SK-N-SH (cell line): Measurements from ENCODE around the gene ADAD2. TPM values are rescaled to one million over a fixed set of nuclear protein-coding genes. Genes with fewer than 3 reads are reported as not detected.

Source experiments
- CTCF ChIA-PET: fragments of 300-600, 350-600 bp; formaldehyde crosslinking; extraction: SDS; loops from one replicate; lab custom pipeline; 2021; lab: Yijun Ruan, JAX
- POLR2A ChIA-PET: fragments of 350-600 bp; sonication (Branson Sonifier 250); formaldehyde crosslinking; extraction: SDS; loops from one replicate; lab custom pipeline; 2020; ENCODE audit warnings: antibody characterized with exemption, inconsistent platforms; lab: Yijun Ruan, JAX
- DNase-seq: peaks from one replicate; pipeline ENCODE4 v3.0.0; 2012
- H2AFZ ChIP-seq: fragments of 200-600 bp; sonication (generic); 2 replicates; pipeline ENCODE4 v1.8.1; 2016; ENCODE audit warnings: antibody characterized with exemption, mild to moderate bottlenecking, low read depth
- H3F3A ChIP-seq: fragments of 200-600 bp; sonication (generic); replicated peaks from 2 replicates; pipeline ENCODE3; 2016; ENCODE audit warnings: antibody characterized with exemption, mild to moderate bottlenecking; ENCODE audit not compliant: insufficient read depth
- H3K27ac ChIP-seq, 2 experiments: fragments of 200-500 bp in 1 of 2; fragments of 200-600 bp in 1 of 2; sonication (Bioruptor generic) in 1 of 2; sonication (generic), shearing (Covaris generic) in 1 of 2; 2 replicates each; pipeline versions ENCODE4 v1.5.1 to v1.6.1; 2014 to 2016; ENCODE audit warnings: low read depth in 2 of 2, inconsistent platforms in 1 of 2, low read length in 1 of 2, mild to moderate bottlenecking in 1 of 2, mixed read lengths in 1 of 2
- H3K27me3 ChIP-seq: fragments of 200-600 bp; sonication (generic), shearing (Covaris generic); 2 replicates; pipeline ENCODE4 v1.6.1; 2016; ENCODE audit warnings: mixed run types; ENCODE audit not compliant: insufficient read depth
- H3K36me3 ChIP-seq, 2 experiments: fragments of 200-500 bp in 1 of 2; fragments of 200-600 bp in 1 of 2; sonication (Bioruptor generic) in 1 of 2; sonication (generic) in 1 of 2; replicated peaks in 1 of 2; 2 replicates each; pipeline versions ENCODE3 to v1.5.1; 2014 to 2016; ENCODE audit warnings: low read length in 1 of 2, mild to moderate bottlenecking in 1 of 2; ENCODE audit not compliant: insufficient read depth in 2 of 2, control insufficient read depth in 1 of 2
- H3K4me1 ChIP-seq, 2 experiments: fragments of 200-500 bp in 1 of 2; fragments of 200-600 bp in 1 of 2; sonication (Bioruptor generic) in 1 of 2; sonication (generic), shearing (Covaris generic) in 1 of 2; 2 replicates each; pipeline versions ENCODE4 v1.5.1 to v1.6.1; 2014 to 2016; ENCODE audit warnings: low read depth in 1 of 2, low read length in 1 of 2, mixed run types in 1 of 2; ENCODE audit not compliant: insufficient read depth in 2 of 2, control insufficient read depth in 1 of 2
- H3K4me2 ChIP-seq: fragments of 200-600 bp; sonication (generic), shearing (Covaris generic); 2 replicates; pipeline ENCODE4 v1.6.1; 2017; ENCODE audit warnings: mixed run types
- H3K4me3 ChIP-seq, 2 experiments: fragments of 200-500 bp in 1 of 2; fragments of 200-600 bp in 1 of 2; sonication (Bioruptor generic) in 1 of 2; sonication (generic), shearing (Covaris generic) in 1 of 2; 2 replicates each; pipeline versions ENCODE4 v1.5.1 to v1.8.1; 2014 to 2016; ENCODE audit warnings: low read depth in 2 of 2, inconsistent platforms in 1 of 2, low read length in 1 of 2, mild to moderate bottlenecking in 1 of 2, mixed read lengths in 1 of 2, moderate library complexity in 1 of 2
- H3K79me2 ChIP-seq: fragments of 200-600 bp; sonication (generic); 2 replicates; pipeline ENCODE4 v1.8.1; 2017; ENCODE audit warnings: mild to moderate bottlenecking; ENCODE audit not compliant: insufficient read depth
- H3K9ac ChIP-seq: fragments of 200-600 bp; sonication (generic); 2 replicates; pipeline ENCODE4 v1.6.1; 2017; ENCODE audit warnings: mixed run types
- H3K9me2 ChIP-seq: fragments of 200-600 bp; sonication (generic); 2 replicates; pipeline ENCODE4 v1.6.1; 2017; ENCODE audit warnings: mixed run types
- H3K9me3 ChIP-seq: fragments of 200-600 bp; sonication (generic); 2 replicates; pipeline ENCODE4 v1.6.1; 2017; ENCODE audit warnings: mixed run types, mild to moderate bottlenecking, moderate library complexity
- H4K20me1 ChIP-seq: fragments of 200-600 bp; sonication (generic); 2 replicates; pipeline ENCODE4 v1.6.1; 2017; ENCODE audit warnings: mild to moderate bottlenecking, mixed run types; ENCODE audit not compliant: insufficient read depth
- CHD2 ChIP-seq: fragments of 150-350 bp; IDR thresholded peaks from 2 replicates; pipeline ENCODE4 v1.6.1; 2018; ENCODE audit warnings: low read length; ENCODE audit not compliant: partially characterized antibody
- EP300 ChIP-seq, 2 experiments: IDR thresholded peaks; 2 replicates each; pipeline versions ENCODE4 v1.4.0 to v1.6.1; 2012; ENCODE audit warnings: borderline replicate concordance in 1 of 2, low read depth in 1 of 2, low read length in 1 of 2
- EZH2phosphoT487 ChIP-seq: fragments of 200-600 bp; sonication (generic); IDR thresholded peaks from 2 replicates; pipeline ENCODE4 v1.6.1; 2017; ENCODE audit warnings: low read depth, mixed run types, mild to moderate bottlenecking, antibody characterized with exemption, moderate library complexity, borderline replicate concordance
- FOSL2 ChIP-seq: IDR thresholded peaks from 2 replicates; pipeline ENCODE4 v1.4.0; 2012; ENCODE audit warnings: low read depth, mild to moderate bottlenecking, moderate library complexity, borderline replicate concordance
- FOXM1 ChIP-seq: IDR thresholded peaks from 2 replicates; pipeline ENCODE4 v1.4.0; 2012; ENCODE audit warnings: low read depth, mild to moderate bottlenecking
- GABPA ChIP-seq: IDR thresholded peaks from 2 replicates; pipeline ENCODE4 v1.4.0; 2012; ENCODE audit warnings: low read depth, mild to moderate bottlenecking
- GATA2 ChIP-seq: sonication (generic); formaldehyde crosslinking; IDR thresholded peaks from 2 replicates; pipeline ENCODE4 v1.5.0; 2020; ENCODE audit warnings: mild to moderate bottlenecking, missing genetic modification reagents
- IRF3 ChIP-seq: fragments of 150-350 bp; IDR thresholded peaks from 2 replicates; pipeline ENCODE4 v1.6.1; 2016; ENCODE audit warnings: mild to moderate bottlenecking, low read depth, low read length
- JUND ChIP-seq: IDR thresholded peaks from 2 replicates; pipeline ENCODE4 v1.4.0; 2012
- MXI1 ChIP-seq: IDR thresholded peaks from 2 replicates; pipeline ENCODE4 v1.6.1; 2012; ENCODE audit warnings: mild to moderate bottlenecking, low read depth, low read length, improper control_type of control experiment
- NFIC ChIP-seq: IDR thresholded peaks from 2 replicates; pipeline ENCODE4 v1.4.0; 2012; ENCODE audit warnings: borderline replicate concordance
- NRF1 ChIP-seq: IDR thresholded peaks from 2 replicates; pipeline ENCODE4 v1.6.1; 2012; ENCODE audit warnings: low read depth, mild to moderate bottlenecking, low read length
- PBX3 ChIP-seq: IDR thresholded peaks from 2 replicates; pipeline ENCODE4; 2012
- POLR2AphosphoS5 ChIP-seq: IDR thresholded peaks from 2 replicates; pipeline ENCODE4 v1.6.1; 2012; ENCODE audit warnings: low read depth, low read length
- RAD21 ChIP-seq: IDR thresholded peaks from 2 replicates; pipeline ENCODE4 v1.6.1; 2012; ENCODE audit warnings: mild to moderate bottlenecking, low read length
- RCOR1 ChIP-seq: fragments of 150-350 bp; IDR thresholded peaks from 2 replicates; pipeline ENCODE4 v1.6.1; 2017; ENCODE audit warnings: antibody characterized with exemption, low read length
- RFX5 ChIP-seq: IDR thresholded peaks from 2 replicates; pipeline ENCODE4 v1.6.1; 2012; ENCODE audit warnings: mild to moderate bottlenecking, improper control_type of control experiment, low read length
- RXRA ChIP-seq: IDR thresholded peaks from 2 replicates; pipeline ENCODE4 v1.4.0; 2012; ENCODE audit warnings: low read depth, mild to moderate bottlenecking, borderline replicate concordance
- SIN3A ChIP-seq: IDR thresholded peaks from 2 replicates; pipeline ENCODE4 v1.6.1; 2012; ENCODE audit warnings: low read depth, mild to moderate bottlenecking, low read length, moderate library complexity, borderline replicate concordance
- TCF12 ChIP-seq: IDR thresholded peaks from 2 replicates; pipeline ENCODE4 v1.4.0; 2012
- TEAD4 ChIP-seq: IDR thresholded peaks from 2 replicates; pipeline ENCODE4 v1.4.0; 2012; ENCODE audit warnings: mild to moderate bottlenecking, borderline replicate concordance; ENCODE audit not compliant: insufficient read depth
- USF1 ChIP-seq: IDR thresholded peaks from 2 replicates; pipeline ENCODE4 v1.4.0; 2012; ENCODE audit warnings: low read depth, borderline replicate concordance
- USF2 ChIP-seq: fragments of 150-350 bp; IDR thresholded peaks from 2 replicates; pipeline ENCODE4 v1.6.1; 2017; ENCODE audit warnings: antibody characterized with exemption, low read length, low read depth, borderline replicate concordance
- WGBS: methylation state at CpG from one replicate; pipeline ENCODE4 v1.1.6; 2017; ENCODE audit warnings: low lambda C conversion rate; 5-methylcytosine and 5-hydroxymethylcytosine counted together
- polyA plus RNA-seq, 3 experiments: library from polyadenylated mRNA; depleted of rRNA; stranded (reverse); fragments of >200 nt; gene quantifications; 2 replicates each; pipeline ENCODE4 v1.2.3, GENCODE V29; 2012

ADAD2 gene
- polyA plus RNA-seq, 1 of the 3 experiments (the other 2 are of a cell fraction), result not detected

GRCh38 chr16:84153660-84154214 lies 37.2 kb upstream of the ADAD2 start:
- Histone ChIP-seq H3K4me1 (no peaks in the 10 kb centered on the region; a peak in 1 of 4 replicates), H4K20me1 (no peaks in the 10 kb centered on the region), H3K9ac (no peak overlapping the region), H3K4me2 (no peak overlapping the region), H3K9me3 (no peaks in the 10 kb centered on the region), H3K36me3 (no peaks in the 10 kb centered on the region)
- TF ChIP-seq IRF3, result no peak
- TF ChIP-seq GATA2 (CRISPR knock-in tag), result no peak
- no peak for TF ChIP-seq TEAD4
- no peak for TF ChIP-seq JUND
- no peak for TF ChIP-seq USF1
- TF ChIP-seq RXRA, result no peak
- TF ChIP-seq GABPA, result no peak
- TF ChIP-seq EZH2phosphoT487, result no peak
- TF ChIP-seq EP300 (IDR thresholded peaks at IDR 0.05; ENCODE audit: borderline replicate concordance in 1 of 2, low read depth in 1 of 2, low read length in 1 of 2), result no peak
- TF ChIP-seq FOXM1, result no peak
- no peak for TF ChIP-seq FOSL2
- TF ChIP-seq SIN3A, result no peak
- no peak for TF ChIP-seq POLR2AphosphoS5
- TF ChIP-seq NFIC, result no peak
- TF ChIP-seq NRF1, result no peak
- TF ChIP-seq RAD21, result no peak
- no peak for TF ChIP-seq TCF12
- TF ChIP-seq, all 33 proteins: peak for 0
- ChIA-PET POLR2A (no interaction called here), CTCF (interaction anchor here (1.0 to 1.4 kb wide), 2 partner anchors 21 to 33 kb away, joined by 4 to 5 read pairs; partner anchors contain the start of gene TAF1C)
- Histone ChIP-seq H3K27ac (no peak overlapping the region), H2AFZ (no peak overlapping the region), H3K9me2 (no peaks in the 10 kb centered on the region), H3K27me3 (no peaks in the 10 kb centered on the region), H3K4me3 (no peak overlapping the region), H3K79me2 (no peaks in the 10 kb centered on the region), H3F3A (peaks cover 3% of the 10 kb centered on the region)
- WGBS, result 71% methylated on average over 8 of the region's 8 CpGs
- no peak for DNase-seq

- Histone ChIP-seq H2AFZ (no peak overlapping the region), H3F3A (peaks cover 3% of the 10 kb centered on the region), H3K4me1 (peaks cover 0 to 2% of the 10 kb centered on the region in 2 experiments; a peak in 1 of 4 replicates), H3K4me3 (no peak overlapping the region), H3K79me2 (no peaks in the 10 kb centered on the region), H3K27me3 (no peaks in the 10 kb centered on the region), H3K4me2 (no peak overlapping the region), H4K20me1 (no peaks in the 10 kb centered on the region), H3K27ac (no peak overlapping the region), H3K9me3 (no peaks in the 10 kb centered on the region), H3K9ac (no peak overlapping the region)
- CTCF ChIA-PET, result interaction anchor here (1.2 kb wide), 1 partner anchor 32 kb away, joined by 4 read pairs; the partner anchor contains the start of gene TAF1C
- DNase-seq, result no peak
- POLR2A ChIA-PET, result no interaction called here
- TF ChIP-seq PBX3 (no peak), JUND (no peak), RAD21 (no peak), RFX5 (no peak), USF2 (no peak), MXI1 (no peak), RCOR1 (no peak), NFIC (no peak), CHD2 (no peak), USF1 (no peak)
- TF ChIP-seq, all 33 proteins: peak for 0
- Histone ChIP-seq H3K9me2 (no peaks in the 10 kb centered on the region), H3K36me3 (no peaks in the 10 kb centered on the region)
- 75% methylated on average over 2 of the region's 4 CpGs for WGBS
Measured at GRCh38 chr16:84155226-84155625, 35.7 kb upstream of the ADAD2 start.
